ENCODE measurements around the gene CDHR3. TPM values are rescaled to one million over a fixed set of nuclear protein-coding genes. Genes with fewer than 3 reads are reported as not detected.

CDHR3 gene
- total and polyA plus RNA-seq, 9 of the 15 experiments (the other 6 are each of a cell fraction or from before 2014, with no cell fraction given): 0.03 to 0.66 (median 0.24) TPM; not detected in 1

- TF ChIP-seq, protein P1, sequence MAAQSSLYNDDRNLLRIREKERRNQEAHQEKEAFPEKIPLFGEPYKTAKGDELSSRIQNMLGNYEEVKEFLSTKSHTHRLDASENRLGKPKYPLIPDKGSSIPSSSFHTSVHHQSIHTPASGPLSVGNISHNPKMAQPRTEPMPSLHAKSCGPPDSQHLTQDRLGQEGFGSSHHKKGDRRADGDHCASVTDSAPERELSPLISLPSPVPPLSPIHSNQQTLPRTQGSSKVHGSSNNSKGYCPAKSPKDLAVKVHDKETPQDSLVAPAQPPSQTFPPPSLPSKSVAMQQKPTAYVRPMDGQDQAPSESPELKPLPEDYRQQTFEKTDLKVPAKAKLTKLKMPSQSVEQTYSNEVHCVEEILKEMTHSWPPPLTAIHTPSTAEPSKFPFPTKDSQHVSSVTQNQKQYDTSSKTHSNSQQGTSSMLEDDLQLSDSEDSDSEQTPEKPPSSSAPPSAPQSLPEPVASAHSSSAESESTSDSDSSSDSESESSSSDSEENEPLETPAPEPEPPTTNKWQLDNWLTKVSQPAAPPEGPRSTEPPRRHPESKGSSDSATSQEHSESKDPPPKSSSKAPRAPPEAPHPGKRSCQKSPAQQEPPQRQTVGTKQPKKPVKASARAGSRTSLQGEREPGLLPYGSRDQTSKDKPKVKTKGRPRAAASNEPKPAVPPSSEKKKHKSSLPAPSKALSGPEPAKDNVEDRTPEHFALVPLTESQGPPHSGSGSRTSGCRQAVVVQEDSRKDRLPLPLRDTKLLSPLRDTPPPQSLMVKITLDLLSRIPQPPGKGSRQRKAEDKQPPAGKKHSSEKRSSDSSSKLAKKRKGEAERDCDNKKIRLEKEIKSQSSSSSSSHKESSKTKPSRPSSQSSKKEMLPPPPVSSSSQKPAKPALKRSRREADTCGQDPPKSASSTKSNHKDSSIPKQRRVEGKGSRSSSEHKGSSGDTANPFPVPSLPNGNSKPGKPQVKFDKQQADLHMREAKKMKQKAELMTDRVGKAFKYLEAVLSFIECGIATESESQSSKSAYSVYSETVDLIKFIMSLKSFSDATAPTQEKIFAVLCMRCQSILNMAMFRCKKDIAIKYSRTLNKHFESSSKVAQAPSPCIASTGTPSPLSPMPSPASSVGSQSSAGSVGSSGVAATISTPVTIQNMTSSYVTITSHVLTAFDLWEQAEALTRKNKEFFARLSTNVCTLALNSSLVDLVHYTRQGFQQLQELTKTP (IDR thresholded peaks at IDR 0.05; ENCODE audit: low read depth in 1 of 2, partially characterized antibody in 2 of 2): no peak
- TF ChIP-seq ZBTB1 (CRISPR knock-in tag; IDR thresholded peaks at IDR 0.05; ENCODE audit: borderline replicate concordance, low read depth) (no peak), TCF3 (CRISPR knock-in tag; IDR thresholded peaks at IDR 0.05) (no peak), ATF7 (IDR thresholded peaks at IDR 0.05) (no peak), SMARCA5 (IDR thresholded peaks at IDR 0.05) (no peak), EHMT2 (IDR thresholded peaks at IDR 0.05) (no peak), ZNF583 (CRISPR knock-in tag; IDR thresholded peaks at IDR 0.05) (no peak), ZNF511 (CRISPR knock-in tag; IDR thresholded peaks at IDR 0.05) (no peak), SAFB2 (IDR thresholded peaks at IDR 0.05; ENCODE audit: borderline replicate concordance, low read depth, low read length, severe bottlenecking) (no peak), ZSCAN32 (CRISPR knock-in tag; IDR thresholded peaks at IDR 0.05) (no peak), SREBF2 (CRISPR knock-in tag; IDR thresholded peaks at IDR 0.05) (no peak), RAD21 (CRISPR knock-in tag; conservative IDR thresholded peaks at IDR 0.05 in 1 of 2, IDR thresholded peaks at IDR 0.05 in 1 of 2) (peak; percentile 49 to 79), ZNF778 (CRISPR knock-in tag; IDR thresholded peaks at IDR 0.05) (no peak), ZNF212 (CRISPR knock-in tag; IDR thresholded peaks at IDR 0.05) (no peak), ZKSCAN3 (CRISPR knock-in tag; IDR thresholded peaks at IDR 0.05) (no peak), ZBTB17 (CRISPR knock-in tag; IDR thresholded peaks at IDR 0.05) (no peak), SRSF3 (IDR thresholded peaks at IDR 0.05; ENCODE audit: insufficient read depth, low read length) (no peak)
- TF ChIP-seq, protein P2, sequence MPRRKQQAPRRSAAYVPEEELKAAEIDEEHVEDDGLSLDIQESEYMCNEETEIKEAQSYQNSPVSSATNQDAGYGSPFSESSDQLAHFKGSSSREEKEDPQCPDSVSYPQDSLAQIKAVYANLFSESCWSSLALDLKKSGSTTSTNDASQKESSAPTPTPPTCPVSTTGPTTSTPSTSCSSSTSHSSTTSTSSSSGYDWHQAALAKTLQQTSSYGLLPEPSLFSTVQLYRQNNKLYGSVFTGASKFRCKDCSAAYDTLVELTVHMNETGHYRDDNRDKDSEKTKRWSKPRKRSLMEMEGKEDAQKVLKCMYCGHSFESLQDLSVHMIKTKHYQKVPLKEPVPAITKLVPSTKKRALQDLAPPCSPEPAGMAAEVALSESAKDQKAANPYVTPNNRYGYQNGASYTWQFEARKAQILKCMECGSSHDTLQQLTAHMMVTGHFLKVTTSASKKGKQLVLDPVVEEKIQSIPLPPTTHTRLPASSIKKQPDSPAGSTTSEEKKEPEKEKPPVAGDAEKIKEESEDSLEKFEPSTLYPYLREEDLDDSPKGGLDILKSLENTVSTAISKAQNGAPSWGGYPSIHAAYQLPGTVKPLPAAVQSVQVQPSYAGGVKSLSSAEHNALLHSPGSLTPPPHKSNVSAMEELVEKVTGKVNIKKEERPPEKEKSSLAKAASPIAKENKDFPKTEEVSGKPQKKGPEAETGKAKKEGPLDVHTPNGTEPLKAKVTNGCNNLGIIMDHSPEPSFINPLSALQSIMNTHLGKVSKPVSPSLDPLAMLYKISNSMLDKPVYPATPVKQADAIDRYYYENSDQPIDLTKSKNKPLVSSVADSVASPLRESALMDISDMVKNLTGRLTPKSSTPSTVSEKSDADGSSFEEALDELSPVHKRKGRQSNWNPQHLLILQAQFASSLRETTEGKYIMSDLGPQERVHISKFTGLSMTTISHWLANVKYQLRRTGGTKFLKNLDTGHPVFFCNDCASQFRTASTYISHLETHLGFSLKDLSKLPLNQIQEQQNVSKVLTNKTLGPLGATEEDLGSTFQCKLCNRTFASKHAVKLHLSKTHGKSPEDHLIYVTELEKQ (CRISPR knock-in tag; IDR thresholded peaks at IDR 0.05): no peak
- TF ChIP-seq, protein P3, sequence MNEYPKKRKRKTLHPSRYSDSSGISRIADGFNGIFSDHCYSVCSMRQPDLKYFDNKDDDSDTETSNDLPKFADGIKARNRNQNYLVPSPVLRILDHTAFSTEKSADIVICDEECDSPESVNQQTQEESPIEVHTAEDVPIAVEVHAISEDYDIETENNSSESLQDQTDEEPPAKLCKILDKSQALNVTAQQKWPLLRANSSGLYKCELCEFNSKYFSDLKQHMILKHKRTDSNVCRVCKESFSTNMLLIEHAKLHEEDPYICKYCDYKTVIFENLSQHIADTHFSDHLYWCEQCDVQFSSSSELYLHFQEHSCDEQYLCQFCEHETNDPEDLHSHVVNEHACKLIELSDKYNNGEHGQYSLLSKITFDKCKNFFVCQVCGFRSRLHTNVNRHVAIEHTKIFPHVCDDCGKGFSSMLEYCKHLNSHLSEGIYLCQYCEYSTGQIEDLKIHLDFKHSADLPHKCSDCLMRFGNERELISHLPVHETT (CRISPR knock-in tag; conservative IDR thresholded peaks at IDR 0.05 in 1 of 2, IDR thresholded peaks at IDR 0.05 in 1 of 2): no peak
These were observed 87.1 kb downstream of the CDHR3 start (continued) for GRCh38 chr7:106050002-106050745.

All from K562 (cell line).